ENCODE data around the gene SLC2A9.

The SLC2A9 gene

GRCh38 chr4:9989918-9990635 lies 31.2 kb downstream of the SLC2A9 start:
- ATAC-seq: no peak
- TF ChIP-seq CREB5 (CRISPR knock-in tag; IDR thresholded peaks at IDR 0.05; ENCODE audit: low read depth) (no peak), BACH2 (CRISPR knock-in tag; IDR thresholded peaks at IDR 0.05; ENCODE audit: borderline replicate concordance) (no peak), POU6F1 (CRISPR knock-in tag; IDR thresholded peaks at IDR 0.05; ENCODE audit: borderline replicate concordance, low read depth) (no peak)
- TF ChIP-seq, protein P1, sequence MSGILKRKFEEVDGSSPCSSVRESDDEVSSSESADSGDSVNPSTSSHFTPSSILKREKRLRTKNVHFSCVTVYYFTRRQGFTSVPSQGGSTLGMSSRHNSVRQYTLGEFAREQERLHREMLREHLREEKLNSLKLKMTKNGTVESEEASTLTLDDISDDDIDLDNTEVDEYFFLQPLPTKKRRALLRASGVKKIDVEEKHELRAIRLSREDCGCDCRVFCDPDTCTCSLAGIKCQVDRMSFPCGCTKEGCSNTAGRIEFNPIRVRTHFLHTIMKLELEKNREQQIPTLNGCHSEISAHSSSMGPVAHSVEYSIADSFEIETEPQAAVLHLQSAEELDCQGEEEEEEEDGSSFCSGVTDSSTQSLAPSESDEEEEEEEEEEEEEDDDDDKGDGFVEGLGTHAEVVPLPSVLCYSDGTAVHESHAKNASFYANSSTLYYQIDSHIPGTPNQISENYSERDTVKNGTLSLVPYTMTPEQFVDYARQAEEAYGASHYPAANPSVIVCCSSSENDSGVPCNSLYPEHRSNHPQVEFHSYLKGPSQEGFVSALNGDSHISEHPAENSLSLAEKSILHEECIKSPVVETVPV (CRISPR knock-in tag; IDR thresholded peaks at IDR 0.05): no peak

DNA sequence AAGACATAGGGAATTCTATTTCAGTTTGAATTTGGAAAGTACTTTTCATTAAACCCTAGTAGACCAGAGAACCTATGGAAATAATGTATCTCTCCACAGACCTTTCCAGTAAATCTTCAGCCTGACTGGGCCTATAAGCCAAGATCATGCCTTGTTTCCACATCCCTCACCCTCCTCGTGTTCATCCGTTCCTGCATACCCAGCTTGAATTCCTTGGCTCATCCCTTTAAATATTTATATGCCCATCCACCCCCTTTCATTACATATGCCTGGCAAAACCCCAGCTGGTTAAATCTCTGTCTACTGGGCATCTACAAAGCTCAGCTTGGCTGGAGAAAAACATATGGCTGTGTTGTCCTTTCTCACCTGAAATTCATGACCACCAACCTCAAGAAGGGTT lies 32.4 kb downstream of the SLC2A9 start:
- TF ChIP-seq GLIS3 (CRISPR knock-in tag; IDR thresholded peaks at IDR 0.05) (no peak), TSHZ2 (CRISPR knock-in tag; IDR thresholded peaks at IDR 0.05) (no peak), ESRRG (CRISPR knock-in tag; IDR thresholded peaks at IDR 0.05) (no peak), ZNF8 (CRISPR knock-in tag; IDR thresholded peaks at IDR 0.05) (no peak), ZFP3 (CRISPR knock-in tag; IDR thresholded peaks at IDR 0.05) (no peak), CREB5 (CRISPR knock-in tag; IDR thresholded peaks at IDR 0.05; ENCODE audit: low read depth) (no peak), ZNF70 (CRISPR knock-in tag; IDR thresholded peaks at IDR 0.05) (no peak), ZNF565 (CRISPR knock-in tag; conservative IDR thresholded peaks at IDR 0.05; ENCODE audit: low read depth) (no peak), OSR1 (CRISPR knock-in tag; IDR thresholded peaks at IDR 0.05) (no peak), ISL1 (CRISPR knock-in tag; IDR thresholded peaks at IDR 0.05) (no peak), RARB (CRISPR knock-in tag; IDR thresholded peaks at IDR 0.05) (no peak), SNAI2 (CRISPR knock-in tag; IDR thresholded peaks at IDR 0.05) (no peak), ARNTL (CRISPR knock-in tag; IDR thresholded peaks at IDR 0.05; ENCODE audit: borderline replicate concordance, low read depth) (no peak), BACH2 (CRISPR knock-in tag; IDR thresholded peaks at IDR 0.05; ENCODE audit: borderline replicate concordance) (no peak)
- TF ChIP-seq, protein P2, sequence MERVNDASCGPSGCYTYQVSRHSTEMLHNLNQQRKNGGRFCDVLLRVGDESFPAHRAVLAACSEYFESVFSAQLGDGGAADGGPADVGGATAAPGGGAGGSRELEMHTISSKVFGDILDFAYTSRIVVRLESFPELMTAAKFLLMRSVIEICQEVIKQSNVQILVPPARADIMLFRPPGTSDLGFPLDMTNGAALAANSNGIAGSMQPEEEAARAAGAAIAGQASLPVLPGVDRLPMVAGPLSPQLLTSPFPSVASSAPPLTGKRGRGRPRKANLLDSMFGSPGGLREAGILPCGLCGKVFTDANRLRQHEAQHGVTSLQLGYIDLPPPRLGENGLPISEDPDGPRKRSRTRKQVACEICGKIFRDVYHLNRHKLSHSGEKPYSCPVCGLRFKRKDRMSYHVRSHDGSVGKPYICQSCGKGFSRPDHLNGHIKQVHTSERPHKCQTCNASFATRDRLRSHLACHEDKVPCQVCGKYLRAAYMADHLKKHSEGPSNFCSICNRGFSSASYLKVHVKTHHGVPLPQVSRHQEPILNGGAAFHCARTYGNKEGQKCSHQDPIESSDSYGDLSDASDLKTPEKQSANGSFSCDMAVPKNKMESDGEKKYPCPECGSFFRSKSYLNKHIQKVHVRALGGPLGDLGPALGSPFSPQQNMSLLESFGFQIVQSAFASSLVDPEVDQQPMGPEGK (CRISPR knock-in tag; IDR thresholded peaks at IDR 0.05; ENCODE audit: borderline replicate concordance): no peak

GRCh38 chr4:9988363-9988749 lies 32.9 kb downstream of the SLC2A9 start:
- no peak for ATAC-seq
- no peak for TF ChIP-seq ZC3H10 (CRISPR knock-in tag; IDR thresholded peaks at IDR 0.05)
- no peak for TF ChIP-seq TSHZ2 (CRISPR knock-in tag; IDR thresholded peaks at IDR 0.05)
- TF ChIP-seq GLIS3 (CRISPR knock-in tag; IDR thresholded peaks at IDR 0.05): no peak
- TF ChIP-seq POU6F1 (CRISPR knock-in tag; IDR thresholded peaks at IDR 0.05; ENCODE audit: borderline replicate concordance, low read depth): no peak
- no peak for TF ChIP-seq BACH2 (CRISPR knock-in tag; IDR thresholded peaks at IDR 0.05; ENCODE audit: borderline replicate concordance)
- TF ChIP-seq, protein P2 (CRISPR knock-in tag; IDR thresholded peaks at IDR 0.05; ENCODE audit: borderline replicate concordance): no peak
- TF ChIP-seq RARB (CRISPR knock-in tag; IDR thresholded peaks at IDR 0.05): no peak
- no peak for TF ChIP-seq ZFP3 (CRISPR knock-in tag; IDR thresholded peaks at IDR 0.05)
- TF ChIP-seq ZFP30 (CRISPR knock-in tag; IDR thresholded peaks at IDR 0.05): no peak

More for the DNA sequence above, 32.4 kb downstream of the SLC2A9 start:
- ATAC-seq: no peak
